Liver (tissue), 10 donors: ENCODE results near the gene SFMBT2. TPM values are rescaled to one million over a fixed set of nuclear protein-coding genes. Genes with fewer than 3 reads are reported as not detected.

ENCODE experiments used
- DNase-seq: peaks from one replicate; pipeline ENCODE4 v3.0.0-alpha.2; 2017; ENCODE audit warnings: low spot score
- H3K27ac ChIP-seq, 2 donors: one replicate each; pipeline ENCODE4 v1.7.0; 2013; ENCODE audit warnings: inconsistent platforms in 2 of 2, low read length in 2 of 2, control low read depth in 1 of 2, low read depth in 1 of 2, mild to moderate bottlenecking in 1 of 2
- H3K27me3 ChIP-seq, 4 donors: one replicate each; pipeline versions ENCODE4 v1.6.1 to v1.7.0; 2013; ENCODE audit warnings: low read length in 3 of 4, inconsistent platforms in 1 of 4, mild to moderate bottlenecking in 1 of 4, moderate library complexity in 1 of 4; ENCODE audit not compliant: control insufficient read depth in 4 of 4, insufficient read depth in 4 of 4
- H3K36me3 ChIP-seq, 4 donors: one replicate each; pipeline versions ENCODE4 v1.6.1 to v1.7.0; 2013; ENCODE audit warnings: low read length in 3 of 4, mild to moderate bottlenecking in 3 of 4, low read depth in 1 of 4, moderate library complexity in 1 of 4; ENCODE audit not compliant: control insufficient read depth in 4 of 4, insufficient read depth in 3 of 4
- H3K4me1 ChIP-seq, 4 donors: one replicate each; pipeline versions ENCODE4 v1.6.1 to v1.7.0; 2013; ENCODE audit warnings: low read length in 3 of 4, mild to moderate bottlenecking in 3 of 4, moderate library complexity in 1 of 4; ENCODE audit not compliant: control insufficient read depth in 4 of 4, insufficient read depth in 4 of 4
- H3K4me3 ChIP-seq, 3 donors: one replicate each; pipeline versions ENCODE4 v1.6.1 to v1.7.0; 2013; ENCODE audit warnings: low read length in 3 of 3, control low read depth in 1 of 3, low read depth in 1 of 3, mild to moderate bottlenecking in 1 of 3
- H3K9ac ChIP-seq, 2 donors: one replicate each; pipeline ENCODE4 v1.7.0; 2013; ENCODE audit warnings: low read length in 2 of 2, mild to moderate bottlenecking in 2 of 2, moderate library complexity in 2 of 2, control low read depth in 1 of 2, low read depth in 1 of 2
- H3K9me3 ChIP-seq, 4 donors: one replicate each; pipeline versions ENCODE4 v1.6.1 to v1.7.0; 2013; ENCODE audit warnings: low read length in 3 of 4; ENCODE audit not compliant: control insufficient read depth in 4 of 4
- ATF3 ChIP-seq: IDR thresholded peaks from 2 replicates; pipeline ENCODE4 v1.6.1; 2016; ENCODE audit warnings: antibody characterized with exemption
- FOXA1 ChIP-seq: IDR thresholded peaks from 2 replicates; pipeline ENCODE4 v1.6.1; 2016; ENCODE audit warnings: antibody characterized with exemption
- FOXA2 ChIP-seq: IDR thresholded peaks from 2 replicates; pipeline ENCODE4 v1.6.1; 2016; ENCODE audit warnings: antibody characterized with exemption
- GABPA ChIP-seq, 2 donors: IDR thresholded peaks in 1 of 2; conservative IDR thresholded peaks in 1 of 2; 2 replicates each; pipeline ENCODE4 v1.6.1; 2016; ENCODE audit warnings: antibody characterized with exemption in 2 of 2, mild to moderate bottlenecking in 1 of 2, moderate library complexity in 1 of 2
- HNF4G ChIP-seq: IDR thresholded peaks from 2 replicates; pipeline ENCODE4 v1.6.1; 2016; ENCODE audit warnings: antibody characterized with exemption
- JUND ChIP-seq, 2 donors: IDR thresholded peaks; 2 replicates each; pipeline ENCODE4 v1.6.1; 2016; ENCODE audit warnings: antibody characterized with exemption in 2 of 2
- REST ChIP-seq: IDR thresholded peaks from 2 replicates; pipeline ENCODE4 v1.6.1; 2016; ENCODE audit warnings: antibody characterized with exemption, mild to moderate bottlenecking
- RXRA ChIP-seq, 2 donors: IDR thresholded peaks; 2 replicates each; pipeline ENCODE4 v1.6.1; 2017 to 2018; ENCODE audit warnings: antibody characterized with exemption in 2 of 2, mild to moderate bottlenecking in 1 of 2
- SP1 ChIP-seq: IDR thresholded peaks from 2 replicates; pipeline ENCODE4 v1.6.1; 2018; ENCODE audit warnings: antibody characterized with exemption, mild to moderate bottlenecking
- ZBTB33 ChIP-seq: IDR thresholded peaks from 2 replicates; pipeline ENCODE4 v1.6.1; 2016; ENCODE audit warnings: antibody characterized with exemption
- WGBS: extraction: QIAGEN DNeasy Blood & Tissue Kit; methylation state at CpG from one replicate; pipeline ENCODE4 v1.1.7; 2013; 5-methylcytosine and 5-hydroxymethylcytosine counted together
- polyA plus RNA-seq, 2 donors: library from polyadenylated mRNA; stranded (reverse) in 1 of 2; unstranded in 1 of 2; fragments of 200-250 nt in 1 of 2; fragments of >200 nt in 1 of 2; fragmentation: Nextera tagmentation in 1 of 2; extraction: Ambion mirVana in 1 of 2; gene quantifications; one replicate each; pipeline versions ENCODE4 v1.2.1 to v1.2.3, GENCODE V29; 2013 to 2015
- small RNA-seq: library from RNA; depleted of rRNA; stranded (forward); fragments of <200 nt; gene quantifications from one replicate; pipeline ENCODE3, GENCODE V24; 2014
- total RNA-seq, 2 donors: library from RNA; depleted of rRNA; stranded (reverse); fragments of >200 nt; gene quantifications; one replicate each; pipeline ENCODE4 v1.2.3, GENCODE V29; 2014
- donor health status: healthy.
- donor health status: healthy.
- donor health status: healthy.
- donor health status: healthy.
- donor health status: healthy.

The SFMBT2 gene
- total and polyA plus RNA-seq, 4 donors, result 0.46 to 2.8 (median 1.5) TPM

GRCh38 chr10:7111089-7111488, 299.7 kb downstream of the SFMBT2 start:
- Histone ChIP-seq H3K27me3 (no peaks in the 10 kb centered on the region), H3K4me3 (no peak overlapping the region), H3K9ac (no peak overlapping the region), H3K9me3 (peaks cover 0 to 5% (median 0%) of the 10 kb centered on the region in 4 donors), H3K36me3 (no peaks in the 10 kb centered on the region), H3K27ac (no peak overlapping the region), H3K4me1 (no peaks in the 10 kb centered on the region)
- DNase-seq, result no peak
- 95% methylated on average over 3 of the region's 3 CpGs for WGBS
- TF ChIP-seq ZBTB33 (no peak), GABPA (IDR thresholded peaks at IDR 0.05 in 1 of 2, conservative IDR thresholded peaks at IDR 0.05 in 1 of 2) (no peak), RXRA (IDR thresholded peaks at IDR 0.05) (no peak), ATF3 (no peak), REST (no peak), FOXA1 (no peak), FOXA2 (no peak), JUND (IDR thresholded peaks at IDR 0.05) (no peak), HNF4G (no peak), SP1 (no peak)

Small RNAs within 50 kb of the gene (small RNA-seq; reads per million reads assigned to genes)
- not detected for gene AL590095.2
- gene COX6CP17, result not detected
